HFFc6 (cell line): Measurements from ENCODE around the gene PSEN2. TPM values are rescaled to one million over a fixed set of nuclear protein-coding genes. Genes with fewer than 3 reads are reported as not detected.

Experiments
- DNase-seq: peaks from one replicate; pipeline ENCODE4 v3.0.0-alpha.2; 2018
- H3K27ac Mint-ChIP-seq: 2 replicates; pipeline ENCODE4 v1.8.0; 2020; ENCODE audit warnings: mild to moderate bottlenecking, mixed read lengths
- H3K27me3 Mint-ChIP-seq: 2 replicates; pipeline ENCODE4 v1.8.0; 2021; ENCODE audit warnings: mild to moderate bottlenecking, moderate library complexity, mixed read lengths; ENCODE audit not compliant: insufficient read depth
- H3K36me3 Mint-ChIP-seq: 2 replicates; pipeline ENCODE4 v1.8.0; 2021; ENCODE audit warnings: low read depth, mixed read lengths
- H3K4me1 Mint-ChIP-seq: 2 replicates; pipeline ENCODE4 v1.8.0; 2020; ENCODE audit warnings: low read depth, mixed read lengths
- H3K4me3 Mint-ChIP-seq: 2 replicates; pipeline ENCODE4 v1.8.0; 2020; ENCODE audit warnings: mild to moderate bottlenecking, moderate library complexity, mixed read lengths
- H3K9me3 Mint-ChIP-seq: 2 replicates; pipeline ENCODE4 v1.8.0; 2020; ENCODE audit warnings: mild to moderate bottlenecking, mixed read lengths
- CTCF ChIP-seq: fragments of 200-600 bp; sonication (generic); IDR thresholded peaks from 2 replicates; pipeline ENCODE4 v1.5.0; 2021; ENCODE audit warnings: antibody characterized with exemption, mild to moderate bottlenecking
- total RNA-seq, 6 experiments: library from RNA; stranded (reverse); fragmentation: NEBNext Ultra II Directional; extraction: Animal tissue kit (Norgen Biotek cat#: 25700); gene quantifications; 2 replicates in 1 of 6; 3 replicates in 5 of 6; pipeline ENCODE4 v1.2.3, GENCODE V29; 2021

Gene PSEN2
- total RNA-seq, 6 experiments from 2014 or later = 11.0 to 17.4 (median 13.4) TPM

- Mint-ChIP-seq H3K27ac (no peak overlapping the region), H3K4me3 (no peak overlapping the region), H3K4me1 (peaks cover 25% of the 10 kb centered on the region), H3K9me3 (no peaks in the 10 kb centered on the region), H3K36me3 (no peaks in the 10 kb centered on the region), H3K27me3 (peaks cover 2% of the 10 kb centered on the region; the same call in 1 of the 2 replicates)
- TF ChIP-seq CTCF = no peak
- DNase-seq = no peak
Observed at GRCh38 chr1:226873771-226874578, 3.6 kb downstream of the PSEN2 start.

- Mint-ChIP-seq H3K9me3 (no peaks in the 10 kb centered on the region), H3K36me3 (no peaks in the 10 kb centered on the region), H3K4me3 (no peak overlapping the region), H3K27me3 (peaks cover 2% of the 10 kb centered on the region; the same call in 1 of the 2 replicates), H3K27ac (no peak overlapping the region), H3K4me1 (peaks cover 23% of the 10 kb centered on the region)
- no peak for DNase-seq
- no peak for TF ChIP-seq CTCF
Observed at GRCh38 chr1:226874579-226875425, 4.4 kb downstream of the PSEN2 start.

GRCh38 chr1:226875641-226876295 is 5.4 kb downstream of the PSEN2 start:
- peaks cover 3% of the 10 kb centered on the region; the same call in 1 of the 2 replicates for H3K36me3 Mint-ChIP-seq
- TF ChIP-seq CTCF = no peak

GRCh38 chr1:226877669-226878068 is 7.3 kb downstream of the PSEN2 start:
- peaks cover under 1% of the 10 kb centered on the region; the same call in 1 of the 2 replicates for H3K27me3 Mint-ChIP-seq
- peaks cover 8% of the 10 kb centered on the region for H3K4me1 Mint-ChIP-seq
- no peak for DNase-seq
- no peak overlapping the region for H3K4me3 Mint-ChIP-seq
- TF ChIP-seq CTCF = no peak
- H3K27ac Mint-ChIP-seq = no peak overlapping the region
- H3K9me3 Mint-ChIP-seq = no peaks in the 10 kb centered on the region
- H3K36me3 Mint-ChIP-seq = peaks cover 15% of the 10 kb centered on the region

More at GRCh38 chr1:226875641-226876295, 5.4 kb downstream of the PSEN2 start:
- peaks cover 18% of the 10 kb centered on the region for H3K4me1 Mint-ChIP-seq
- no peaks in the 10 kb centered on the region for H3K9me3 Mint-ChIP-seq
- peaks cover 2% of the 10 kb centered on the region; the same call in 1 of the 2 replicates for H3K27me3 Mint-ChIP-seq
- no peak for DNase-seq
- H3K27ac Mint-ChIP-seq = no peak overlapping the region
- no peak overlapping the region for H3K4me3 Mint-ChIP-seq
